D721Med (cell line): ENCODE data around the gene GARIN5B.

Source experiments
- DNase-seq: peaks from one replicate; pipeline ENCODE4 v3.0.0; 2011; ENCODE audit warnings: low spot score; ENCODE audit not compliant: insufficient read length
- FAIRE-seq: peaks from 2 replicates; lab custom pipeline; 2011; peaks lifted over from hg19 to GRCh38; lab: Jason Lieb, UNC
- CTCF ChIP-seq: IDR thresholded peaks from 2 replicates; pipeline ENCODE4 v1.5.1; 2012; ENCODE audit warnings: mild to moderate bottlenecking, control low read depth; ENCODE audit not compliant: insufficient read depth; ENCODE audit errors: missing control alignments

The GARIN5B gene

DNA sequence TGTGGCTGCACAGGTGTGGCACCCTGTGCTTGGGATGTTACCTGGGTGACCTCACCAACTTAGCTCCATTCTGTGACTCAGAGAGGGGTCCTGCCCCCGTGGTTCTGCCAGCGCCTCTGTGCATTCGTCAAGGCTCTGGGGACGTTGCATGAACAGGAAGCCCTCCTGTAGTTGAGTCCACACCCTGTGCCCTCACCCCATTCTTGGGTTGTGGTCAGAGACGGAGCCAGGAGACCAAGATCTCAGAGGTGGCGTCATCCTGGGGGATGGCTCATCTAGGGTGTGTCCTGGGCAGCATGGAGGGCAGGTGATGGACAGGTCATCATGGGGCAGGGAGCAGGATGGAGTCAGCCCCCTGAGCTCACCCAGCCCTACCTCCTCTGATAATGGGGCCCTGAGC is 11.0 kb downstream of the GARIN5B start:
- FAIRE-seq = no peak
- DNase-seq = no peak
- no peak for TF ChIP-seq CTCF

DNA sequence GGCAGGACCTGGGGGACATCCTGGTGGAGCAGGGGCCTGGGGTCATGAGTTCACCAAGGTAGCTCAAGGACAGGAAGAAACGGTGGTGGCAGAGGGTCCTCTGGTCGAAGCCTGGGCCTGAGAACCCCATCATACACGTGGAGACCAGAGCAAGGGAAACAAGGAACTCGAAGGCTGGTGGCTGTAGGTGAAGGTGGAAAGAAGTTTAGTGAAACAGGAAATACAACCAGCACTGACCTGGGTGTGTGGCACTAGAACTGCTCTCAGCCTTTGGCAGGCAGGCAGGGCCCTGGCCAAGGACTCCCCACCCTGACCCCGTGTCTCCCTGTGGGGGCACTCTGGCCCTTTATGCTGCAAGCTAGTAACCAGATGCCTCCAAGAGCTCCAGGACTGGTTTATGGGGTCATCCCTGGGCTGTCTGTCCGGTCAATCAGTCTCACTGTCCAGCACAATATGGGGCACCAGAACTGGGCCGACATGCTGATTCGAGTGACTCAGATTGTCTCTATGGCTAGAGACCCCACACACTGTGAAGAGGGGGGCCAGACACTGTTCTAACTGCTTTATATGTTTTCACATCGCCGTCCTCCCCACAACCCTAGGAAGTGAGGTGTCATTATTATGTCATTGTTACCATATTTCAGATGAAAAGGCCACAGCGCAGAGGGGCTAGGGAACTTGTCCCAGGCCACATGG is 12.3 kb downstream of the GARIN5B start:
- no peak for TF ChIP-seq CTCF
- DNase-seq (no peak), FAIRE-seq (no peak)

GRCh38 chr19:55348317-55349034 is 14.6 kb downstream of the GARIN5B start:
- DNase-seq (no peak), FAIRE-seq (no peak)
- TF ChIP-seq CTCF = no peak

DNA sequence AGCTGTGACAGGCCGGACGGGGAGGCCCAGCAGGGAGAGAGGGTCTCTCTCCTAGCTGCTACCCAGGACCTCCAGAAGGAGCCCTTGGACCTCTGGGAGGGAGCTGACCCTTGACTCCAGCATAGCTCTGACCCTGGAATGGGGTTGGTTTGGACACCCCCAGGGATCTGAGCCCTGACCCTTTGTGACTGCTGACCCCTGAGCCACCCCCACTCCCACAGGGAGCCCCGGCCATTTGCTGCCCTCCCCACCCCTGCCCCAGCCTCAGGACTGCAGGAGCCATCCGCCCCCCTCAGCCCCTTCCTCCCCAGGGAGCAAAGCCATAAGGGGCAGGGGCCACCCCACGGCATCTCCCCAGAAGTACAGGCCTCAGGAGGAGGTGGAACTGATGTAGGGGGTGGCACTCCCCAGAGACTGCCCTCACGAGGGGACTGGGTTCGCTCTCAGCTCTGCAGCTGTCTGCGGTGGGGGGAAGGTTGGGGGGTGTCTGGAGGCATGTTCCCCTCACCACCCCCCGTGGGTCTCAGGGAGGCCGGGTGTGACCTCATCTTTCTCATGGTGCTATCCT is 15.5 kb downstream of the GARIN5B start:
- FAIRE-seq = no peak
- no peak for DNase-seq
- TF ChIP-seq CTCF = no peak

- no peak for FAIRE-seq
- TF ChIP-seq CTCF = no peak
- DNase-seq = no peak
These were observed 16.2 kb downstream of the GARIN5B start for GRCh38 chr19:55346725-55347441.

DNA sequence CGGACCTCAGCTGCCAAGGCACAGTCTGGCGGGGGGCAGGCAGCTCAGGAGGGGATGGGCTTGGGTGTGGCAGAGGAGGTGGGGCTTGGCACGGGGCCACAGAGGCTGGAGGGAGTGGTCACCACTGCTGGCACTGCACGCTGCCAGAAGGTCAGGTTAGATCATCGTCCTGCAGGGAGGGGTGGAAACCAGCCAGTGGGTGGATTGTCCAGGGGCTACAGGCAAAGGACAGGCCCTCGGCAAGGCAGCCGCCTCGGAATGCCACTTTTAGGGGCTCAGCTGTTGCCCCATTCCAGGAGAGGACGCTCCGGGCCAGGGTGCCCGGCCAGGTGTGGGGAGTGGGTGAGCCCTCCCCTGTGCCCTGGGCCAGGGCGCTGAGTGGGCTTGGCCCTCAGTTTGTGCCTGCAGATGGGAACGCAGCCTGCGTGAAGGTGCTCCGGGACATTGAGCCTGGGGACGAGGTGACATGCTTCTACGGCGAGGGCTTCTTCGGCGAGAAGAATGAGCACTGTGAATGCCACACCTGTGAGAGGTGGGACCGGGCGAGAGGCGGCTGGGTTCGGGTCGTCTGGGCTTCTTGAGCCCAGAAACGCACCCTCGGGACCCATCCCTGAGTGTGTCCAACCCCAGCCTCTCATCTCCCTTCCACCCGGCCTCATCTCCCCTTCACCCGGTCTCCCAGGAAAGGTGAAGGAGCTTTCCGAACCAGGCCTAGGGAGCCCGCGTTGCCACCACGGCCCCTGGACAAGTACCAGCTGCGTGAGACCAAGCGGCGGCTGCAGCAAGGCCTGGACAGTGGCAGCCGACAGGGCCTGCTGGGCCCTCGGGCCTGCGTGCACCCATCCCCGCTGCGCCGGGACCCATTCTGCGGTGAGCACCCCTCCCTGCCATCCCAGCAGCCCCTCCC is 17.0 kb downstream of the GARIN5B start:
- TF ChIP-seq CTCF = no peak
- DNase-seq (no peak), FAIRE-seq (no peak)
